ENCODE measurements around the gene HMCN2. TPM values are rescaled to one million over a fixed set of nuclear protein-coding genes. Genes with fewer than 3 reads are reported as not detected.

The HMCN2 gene
- total RNA-seq, 1 experiment from 2014 or later = 8.6 TPM

GRCh38 chr9:130432796-130433167 is 167.2 kb downstream of the HMCN2 start:
- peaks cover 0 to 5% (median 2%) of the 10 kb centered on the region in 3 experiments; a peak in 2 of 7 replicates for H3K36me3 Mint-ChIP-seq (ENCODE audit: insufficient read depth in 1 of 3, low read depth in 3 of 3)
- Histone ChIP-seq H3K27ac (ENCODE audit: insufficient read length, low read depth, low read length) (no peak overlapping the region), H3K4me2 (ENCODE audit: insufficient read depth, insufficient read length, low read length) (peak overlapping the region; percentile 40), H3K23ac (ENCODE audit: insufficient read length, low read depth, low read length) (no peak overlapping the region), H3K79me2 (ENCODE audit: insufficient read depth, low read length) (no peaks in the 10 kb centered on the region), H3K79me1 (ENCODE audit: insufficient read depth, low read depth, low read length, poor library complexity, severe bottlenecking) (no peaks in the 10 kb centered on the region), H3T11ph (ENCODE audit: low read length) (no peak overlapping the region), H3K18ac (ENCODE audit: insufficient read length, low read depth, low read length) (no peak overlapping the region), H3K14ac (ENCODE audit: insufficient read depth, low read length) (no peak overlapping the region), H4K5ac (ENCODE audit: insufficient read length, low read depth, low read length) (no peak overlapping the region), H2AK5ac (ENCODE audit: insufficient read length, low read length) (no peak overlapping the region), H2BK12ac (ENCODE audit: insufficient read length, low read depth, low read length) (no peak overlapping the region), H3K9me3 (ENCODE audit: control insufficient read depth, low read depth, low read length) (no peaks in the 10 kb centered on the region), H3K56ac (ENCODE audit: insufficient read length, low read depth, low read length) (no peak overlapping the region), H3K4me1 (ENCODE audit: insufficient read depth, low read length) (no peaks in the 10 kb centered on the region), H3K9ac (ENCODE audit: extremely low read depth, insufficient read length, low read length) (no peak overlapping the region), H2BK5ac (ENCODE audit: insufficient read length, low read length) (no peak overlapping the region), H3K23me2 (ENCODE audit: insufficient read length, low read depth, low read length, poor library complexity, severe bottlenecking) (peaks cover 4% of the 10 kb centered on the region), H2AFZ (ENCODE audit: low read length) (no peak overlapping the region), H3K4ac (ENCODE audit: low read depth, low read length) (no peak overlapping the region), H2BK120ac (ENCODE audit: low read depth, low read length, poor library complexity, severe bottlenecking) (no peak overlapping the region), H3K27me3 (ENCODE audit: insufficient read depth, low read length) (no peaks in the 10 kb centered on the region; the same call in 1 of the 2 replicates), H4K20me1 (ENCODE audit: control insufficient read depth, insufficient read depth, insufficient read length) (no peaks in the 10 kb centered on the region), H2BK20ac (ENCODE audit: low read depth, low read length, poor library complexity, severe bottlenecking) (no peak overlapping the region), H4K8ac (replicated peaks; ENCODE audit: insufficient read length, low read depth, low read length) (no peak overlapping the region), H4K91ac (ENCODE audit: insufficient read length, low read depth, low read length) (no peak overlapping the region), H2BK15ac (ENCODE audit: low read depth, low read length) (no peak overlapping the region)
- H3K27me3 Mint-ChIP-seq (ENCODE audit: low read depth) = peaks cover 49% of the 10 kb centered on the region
- no peak overlapping the region for H3K27ac Mint-ChIP-seq
- H3K4me1 Mint-ChIP-seq = peaks cover 6 to 16% of the 10 kb centered on the region in 2 experiments
- TF ChIP-seq CTCF (conservative IDR thresholded peaks at IDR 0.05) = no peak
- peak overlapping the region; percentile 46 to 74 for H3K4me3 Mint-ChIP-seq
- DNase-seq = no peak
- WGBS (ENCODE audit: extremely low coverage, insufficient read length, low lambda C conversion rate) = no CpG with 5 or more reads among the region's 16 CpGs
- H3K9me3 Mint-ChIP-seq = no peaks in the 10 kb centered on the region; a peak in 2 of 5 replicates

Data from H9 (cell line).